Endothelial cell of hepatic sinusoid (primary cell): ENCODE results near the gene CA9.

Experiments used
- in situ Hi-C: cut with HindIII; loops from 2 replicates; pipeline ENCODE4 v1.10.0; 2017; ENCODE audit warnings: low sequenced_read_pairs

The CA9 gene

DNA sequence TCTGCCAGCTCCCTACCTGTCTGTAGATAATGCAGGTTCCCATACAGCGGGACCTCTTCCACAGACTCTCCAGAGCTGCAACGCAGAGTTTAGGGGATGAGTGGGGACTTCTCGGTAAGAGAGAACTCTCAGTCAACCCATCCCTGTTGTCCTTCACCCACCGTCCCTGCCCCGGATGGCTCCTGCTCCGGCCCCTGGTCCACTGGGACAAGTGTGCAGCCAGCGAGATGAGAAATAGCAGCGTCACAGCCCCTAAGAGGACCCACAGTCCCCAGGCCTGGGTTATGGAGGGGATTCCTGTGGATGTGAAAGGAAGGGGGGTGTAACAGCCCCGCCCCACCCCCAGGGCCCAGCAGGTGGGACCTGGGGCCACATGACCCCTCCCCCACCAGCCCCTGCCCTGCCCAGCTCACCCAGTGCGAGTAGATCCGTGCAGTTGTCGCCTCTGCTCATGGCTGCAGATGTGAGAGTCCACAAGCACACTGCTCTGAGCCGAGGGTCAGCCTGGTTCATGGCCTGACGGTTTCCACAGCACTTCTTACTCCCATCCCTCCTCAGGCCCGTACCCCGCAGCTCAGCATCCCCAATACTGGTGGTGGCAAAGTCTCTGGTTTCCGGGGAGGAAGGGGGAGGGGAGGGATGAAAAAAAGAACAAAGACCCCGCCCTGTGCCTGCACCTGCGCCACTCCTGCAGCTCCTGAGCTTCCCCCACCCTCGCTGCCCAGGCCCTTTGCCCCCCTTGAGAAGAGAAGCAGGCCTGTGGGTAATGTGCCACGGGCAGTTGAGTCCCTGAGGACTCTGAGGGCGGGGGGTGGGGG is 23.2 kb upstream of the CA9 start, which contains the start of gene SIT1:
SIT1 (minus strand) TSS at position 591 of the 818 bp plus-strand sequence; CDS start at position 513, 78 bp downstream.
- in situ Hi-C loops: no loop called here

DNA sequence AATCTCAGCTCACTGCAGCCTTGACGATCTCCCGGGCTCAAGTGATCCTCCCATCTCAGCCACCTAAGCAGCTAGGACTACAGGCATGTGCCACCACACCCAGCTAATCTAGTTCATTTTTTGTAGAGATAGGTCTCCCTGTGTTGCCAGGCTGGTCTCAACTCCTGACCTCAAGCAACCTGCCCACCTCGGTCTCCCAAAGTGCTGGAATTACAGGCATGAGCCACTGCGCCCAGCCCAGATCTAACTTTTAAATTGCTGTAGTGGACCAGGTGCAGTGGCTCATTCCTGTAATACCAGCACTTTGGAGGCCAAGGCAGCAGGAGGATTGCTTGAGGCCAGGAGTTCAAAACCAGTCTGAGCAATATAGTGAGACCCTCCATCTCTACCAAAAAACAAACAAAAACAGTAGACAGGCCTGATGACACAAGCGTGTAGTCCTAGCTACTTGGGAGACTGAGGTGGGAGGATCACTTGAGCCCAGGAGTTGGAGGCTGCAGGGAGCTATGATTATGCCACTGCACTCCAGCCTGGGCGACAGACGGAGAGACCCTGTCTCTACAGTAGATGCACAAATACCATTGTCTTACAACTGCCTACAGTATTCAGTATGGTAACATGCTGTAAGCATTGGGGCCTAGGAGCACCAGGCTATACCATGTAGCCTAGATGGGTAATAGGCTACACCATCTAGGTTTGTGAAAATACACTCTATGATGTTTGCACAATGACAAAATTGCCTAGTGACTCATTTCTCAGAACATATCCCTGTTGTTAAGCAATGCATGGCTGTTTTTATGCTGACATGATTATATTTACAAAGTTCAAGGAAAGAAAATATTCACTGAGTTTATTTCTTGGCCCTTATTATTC is 21.5 kb upstream of the CA9 start:
- in situ Hi-C loops: no loop called here

- in situ Hi-C loops: no loop called here
These were observed 20.9 kb upstream of the CA9 start for GRCh38 chr9:35652829-35653209.

GRCh38 chr9:35653611-35654010 is 20.1 kb upstream of the CA9 start:
- in situ Hi-C loops: no loop called here

GRCh38 chr9:35656348-35656747 is 17.4 kb upstream of the CA9 start:
- in situ Hi-C loops: no loop called here

- in situ Hi-C loops: no loop called here
These were observed 16.7 kb upstream of the CA9 start for GRCh38 chr9:35656831-35657545.

- in situ Hi-C loops: no loop called here
These were observed 16.1 kb upstream of the CA9 start, which contains the start of gene RMRP for GRCh38 chr9:35657546-35658136. TSS of gene RMRP (minus strand) at chr9:35658019.

GRCh38 chr9:35658137-35658967 is 15.4 kb upstream of the CA9 start, which contains the start of gene CCDC107:
TSS of gene CCDC107 (plus strand) at chr9:35658292. CDS start at chr9:35658380, 88 bp downstream.
- in situ Hi-C loops: no loop called here

DNA sequence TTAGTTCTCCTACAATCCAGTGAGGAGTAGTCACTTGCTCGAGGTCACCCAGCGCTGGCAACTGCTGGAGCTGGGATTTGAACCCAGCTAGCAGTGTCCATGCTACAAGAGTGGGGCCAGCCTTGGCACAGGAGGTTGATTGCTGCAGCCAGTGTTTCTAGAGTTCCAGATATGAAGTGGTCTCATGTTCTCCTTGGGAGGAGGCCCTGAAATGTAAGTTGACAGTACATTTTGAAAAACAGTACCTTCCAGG is 14.8 kb upstream of the CA9 start:
- in situ Hi-C loops: no loop called here

DNA sequence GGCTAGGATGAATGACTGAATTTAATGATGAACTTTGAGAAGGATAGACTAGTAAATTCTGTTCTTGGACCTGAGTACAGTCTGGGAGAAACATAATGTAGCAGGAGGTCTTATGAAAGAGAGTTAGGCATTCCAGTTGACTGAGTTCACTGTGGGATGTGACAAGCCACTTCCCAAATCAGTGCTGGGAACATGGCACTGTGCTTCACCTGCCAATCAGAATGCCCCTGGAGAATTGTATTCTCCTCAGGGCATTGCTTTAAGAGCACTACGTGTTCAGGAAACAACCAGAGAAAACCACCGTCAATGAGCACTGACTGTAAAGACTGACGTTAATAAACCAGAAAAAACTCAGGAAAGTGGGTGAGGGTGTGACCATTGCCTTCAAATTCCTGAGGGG is 14.4 kb upstream of the CA9 start:
- in situ Hi-C loops: no loop called here

DNA sequence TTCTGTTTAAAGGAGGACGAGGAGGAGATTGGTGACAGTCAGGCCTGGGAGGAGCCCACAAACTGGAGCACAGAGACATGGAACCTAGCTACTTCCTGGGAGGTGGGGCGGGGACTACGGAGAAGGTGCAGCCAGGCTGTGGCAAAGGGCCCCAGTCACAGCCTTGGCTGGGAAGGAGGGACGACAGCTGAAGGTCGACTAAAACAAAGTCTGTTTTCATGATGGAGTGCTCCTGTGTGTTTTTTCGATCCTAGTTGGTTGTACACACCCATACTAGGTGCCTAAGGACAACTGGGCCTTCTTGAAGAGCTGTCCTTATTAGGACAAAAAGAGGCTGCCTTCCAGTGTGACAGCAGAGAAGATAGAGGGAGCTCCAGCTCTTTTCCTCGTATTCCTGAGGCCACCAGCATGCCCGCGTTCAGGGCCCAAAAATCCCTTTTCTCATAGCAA is 12.7 kb upstream of the CA9 start:
- in situ Hi-C loops: no loop called here

DNA sequence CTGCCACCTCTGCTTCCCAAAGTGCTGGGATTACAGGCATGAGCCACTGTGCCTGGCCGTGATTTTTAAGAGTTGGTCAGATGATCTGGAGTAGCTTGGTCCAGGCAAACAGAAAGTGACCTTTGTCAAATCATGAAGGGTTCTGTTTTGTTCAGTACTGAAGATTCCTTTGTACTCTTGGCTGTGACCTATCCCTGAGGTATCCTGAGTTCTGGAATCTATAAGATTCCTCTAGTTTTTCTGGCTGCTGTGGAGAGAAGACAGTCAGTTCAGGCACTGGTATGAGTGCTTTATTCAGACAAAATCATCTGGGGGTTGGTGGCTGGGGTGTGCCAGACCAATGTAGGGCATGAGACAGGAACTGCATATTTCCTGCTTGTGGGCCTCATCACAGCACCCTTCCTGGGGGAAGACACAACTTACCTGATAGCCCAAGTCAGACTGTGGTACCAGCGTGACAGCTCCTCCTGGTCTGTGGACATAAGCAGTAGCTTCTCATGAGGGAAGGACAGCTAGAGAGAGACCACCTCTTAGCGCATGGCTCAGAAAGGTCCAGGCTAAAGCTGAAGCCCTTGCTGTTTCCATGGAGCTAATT is 11.9 kb upstream of the CA9 start:
- in situ Hi-C loops: no loop called here

DNA sequence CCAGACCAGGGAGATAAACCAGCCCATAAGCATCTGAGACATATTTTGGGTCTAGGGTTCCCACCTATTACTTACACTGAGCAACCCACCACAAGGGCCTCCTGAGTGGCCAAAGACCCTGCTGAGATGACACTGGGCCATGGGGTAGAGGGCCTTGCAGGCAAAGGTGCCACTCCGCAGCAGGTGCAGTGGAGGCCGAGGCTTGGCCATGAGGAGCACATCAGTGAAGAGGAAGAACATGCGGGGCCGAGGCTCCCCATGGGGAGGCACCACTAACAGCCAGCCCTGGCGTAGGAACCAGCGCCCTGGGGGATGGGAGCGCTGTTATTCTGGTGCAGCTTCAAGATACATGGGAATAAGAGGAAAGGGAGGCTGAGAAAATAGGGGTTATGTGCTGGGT is 11.3 kb upstream of the CA9 start:
- in situ Hi-C loops: no loop called here

DNA sequence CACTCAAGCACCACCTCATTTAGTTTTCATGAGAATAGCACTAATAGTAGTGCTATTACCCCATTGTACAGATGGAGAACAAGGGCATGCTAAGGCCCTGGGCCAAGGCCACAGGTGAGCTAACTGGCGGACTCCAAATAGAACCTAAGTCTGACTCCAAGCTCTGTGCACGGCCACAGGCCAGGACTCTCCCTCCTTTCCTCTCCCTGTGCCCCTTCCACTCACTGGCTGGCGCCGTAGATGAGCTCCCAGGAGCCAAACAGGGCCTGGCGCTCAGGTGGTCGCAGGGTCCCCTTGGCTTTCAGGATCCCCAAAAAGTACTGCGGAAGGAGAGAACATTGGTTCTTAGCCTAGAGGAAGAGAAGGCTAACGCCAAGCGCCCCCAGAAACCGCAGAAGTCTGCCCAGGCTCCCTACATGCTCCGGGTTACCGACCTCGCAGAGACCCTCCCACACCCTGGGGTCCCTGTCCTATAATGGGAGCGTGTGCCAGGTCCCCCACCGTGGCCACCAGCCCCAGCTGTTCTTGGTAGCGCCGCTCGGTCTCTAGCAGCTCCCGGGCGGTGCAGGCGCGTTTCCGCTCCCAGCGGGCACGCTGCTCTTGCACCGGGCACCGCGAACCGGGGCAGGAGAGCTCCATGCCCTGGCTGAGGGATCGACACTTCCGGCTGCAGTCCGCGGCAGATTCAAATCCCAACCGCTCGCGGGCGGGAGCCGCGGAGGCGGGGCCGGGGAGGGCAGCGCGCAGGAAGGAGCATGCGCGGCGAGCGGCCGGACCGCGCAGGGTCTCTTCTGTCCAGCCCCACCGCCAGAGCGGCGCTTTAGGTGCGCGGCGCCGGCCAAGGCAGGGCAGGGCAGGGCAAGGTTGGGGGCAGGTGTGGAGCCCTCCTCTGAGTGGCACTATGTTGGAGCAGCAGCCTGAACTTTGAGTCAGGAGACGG is 8.9 kb upstream of the CA9 start, which contains the start of gene ARHGEF39:
ARHGEF39 (minus strand) TSS at position 665 of the 940 bp plus-strand sequence; CDS start at position 639, 26 bp downstream.
- in situ Hi-C loops: no loop called here

GRCh38 chr9:35665471-35665818 is 8.3 kb upstream of the CA9 start:
- in situ Hi-C loops: no loop called here

GRCh38 chr9:35666045-35666444 is 7.7 kb upstream of the CA9 start:
- in situ Hi-C loops: no loop called here

DNA sequence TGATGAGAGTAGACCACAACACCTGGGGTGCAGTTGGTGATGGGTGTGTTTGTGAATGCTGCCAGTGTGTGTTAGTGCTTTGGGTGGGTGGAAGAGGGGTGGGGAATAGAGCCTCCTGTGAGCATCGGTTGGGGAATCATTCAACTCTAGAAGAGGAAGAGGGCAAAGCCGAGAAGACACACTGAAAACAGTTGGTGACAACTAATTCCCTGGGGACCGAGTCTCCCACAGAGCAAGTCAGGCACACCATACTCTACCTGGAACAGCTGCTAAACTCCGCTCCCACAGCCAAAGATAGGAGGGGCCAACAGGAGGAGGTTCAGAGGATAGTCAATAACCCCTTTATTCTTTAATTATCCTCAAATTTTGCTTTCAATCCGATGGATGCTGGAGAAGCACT is 7.2 kb upstream of the CA9 start:
- in situ Hi-C loops: no loop called here

DNA sequence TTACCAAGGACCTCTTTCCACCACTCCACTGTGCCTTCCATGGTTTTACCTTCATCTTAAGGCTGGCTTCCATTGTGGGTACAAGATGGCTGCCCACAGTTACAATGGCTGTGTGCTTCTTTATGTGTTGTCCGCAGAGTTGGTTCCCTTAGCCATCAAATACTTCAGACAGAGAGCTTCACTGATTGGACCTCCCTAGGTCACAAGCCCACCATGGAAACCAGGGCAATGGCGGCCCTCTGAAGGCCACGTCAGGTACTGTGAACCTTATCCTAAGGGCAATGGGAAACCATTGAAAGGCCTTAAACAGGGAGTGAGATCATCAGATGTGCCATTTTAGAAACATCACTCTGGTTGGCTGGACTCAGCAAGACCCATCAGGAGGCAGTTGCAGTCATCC is 5.8 kb upstream of the CA9 start:
- in situ Hi-C loops: no loop called here
